ENCODE results near the gene EPS8L2. TPM values are rescaled to one million over a fixed set of nuclear protein-coding genes. Genes with fewer than 3 reads are reported as not detected.

The EPS8L2 gene
- total and polyA plus RNA-seq, 2 of the 13 experiments (the other 11 are each of a cell fraction or from before 2014, with no cell fraction given): 89.3 to 416 TPM

DNA sequence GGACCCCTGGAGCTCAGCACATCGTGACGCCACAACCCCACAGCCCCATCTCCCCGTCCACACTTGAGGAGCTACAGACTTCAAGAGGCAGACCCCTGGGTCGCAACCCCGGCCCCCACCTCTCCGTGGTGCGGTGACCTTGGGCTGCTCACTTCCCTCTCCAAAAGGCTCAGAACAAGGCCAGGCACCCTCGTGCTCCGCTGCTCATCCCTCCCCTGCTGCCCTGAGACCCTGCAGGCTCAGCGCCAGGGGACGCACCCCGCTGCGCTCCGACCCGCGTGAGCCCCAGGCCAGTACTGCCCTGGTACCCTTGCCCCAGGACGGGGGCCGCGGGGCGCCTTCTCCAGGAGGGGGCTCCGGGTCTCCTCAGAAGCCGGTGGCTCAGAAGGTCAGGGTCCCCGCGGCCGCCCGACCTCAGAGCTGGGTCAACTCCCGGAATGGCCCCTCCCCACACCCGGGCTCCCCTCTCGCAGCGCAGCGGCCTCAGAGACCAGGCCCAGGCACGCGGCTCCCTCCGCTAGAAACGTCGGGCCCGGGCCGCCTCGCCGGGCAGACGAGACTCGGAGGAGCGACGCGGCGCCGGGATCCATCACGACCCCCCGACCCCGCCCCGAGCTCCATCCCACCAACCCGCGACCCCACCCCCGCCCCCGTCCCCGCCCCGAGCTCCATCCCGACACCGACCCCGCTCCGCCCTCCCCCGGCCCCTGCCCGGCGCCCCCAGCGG lies 70.7 kb downstream of the EPS8L2 start (continued):
- TF ChIP-seq THAP8 (CRISPR knock-in tag; IDR thresholded peaks at IDR 0.05; ENCODE audit: borderline replicate concordance): no peak
- TF ChIP-seq, protein P1, sequence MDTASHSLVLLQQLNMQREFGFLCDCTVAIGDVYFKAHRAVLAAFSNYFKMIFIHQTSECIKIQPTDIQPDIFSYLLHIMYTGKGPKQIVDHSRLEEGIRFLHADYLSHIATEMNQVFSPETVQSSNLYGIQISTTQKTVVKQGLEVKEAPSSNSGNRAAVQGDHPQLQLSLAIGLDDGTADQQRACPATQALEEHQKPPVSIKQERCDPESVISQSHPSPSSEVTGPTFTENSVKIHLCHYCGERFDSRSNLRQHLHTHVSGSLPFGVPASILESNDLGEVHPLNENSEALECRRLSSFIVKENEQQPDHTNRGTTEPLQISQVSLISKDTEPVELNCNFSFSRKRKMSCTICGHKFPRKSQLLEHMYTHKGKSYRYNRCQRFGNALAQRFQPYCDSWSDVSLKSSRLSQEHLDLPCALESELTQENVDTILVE (CRISPR knock-in tag; IDR thresholded peaks at IDR 0.05): no peak
- TF ChIP-seq, protein P2, sequence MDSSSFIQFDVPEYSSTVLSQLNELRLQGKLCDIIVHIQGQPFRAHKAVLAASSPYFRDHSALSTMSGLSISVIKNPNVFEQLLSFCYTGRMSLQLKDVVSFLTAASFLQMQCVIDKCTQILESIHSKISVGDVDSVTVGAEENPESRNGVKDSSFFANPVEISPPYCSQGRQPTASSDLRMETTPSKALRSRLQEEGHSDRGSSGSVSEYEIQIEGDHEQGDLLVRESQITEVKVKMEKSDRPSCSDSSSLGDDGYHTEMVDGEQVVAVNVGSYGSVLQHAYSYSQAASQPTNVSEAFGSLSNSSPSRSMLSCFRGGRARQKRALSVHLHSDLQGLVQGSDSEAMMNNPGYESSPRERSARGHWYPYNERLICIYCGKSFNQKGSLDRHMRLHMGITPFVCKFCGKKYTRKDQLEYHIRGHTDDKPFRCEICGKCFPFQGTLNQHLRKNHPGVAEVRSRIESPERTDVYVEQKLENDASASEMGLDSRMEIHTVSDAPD (CRISPR knock-in tag; IDR thresholded peaks at IDR 0.05): no peak
- no peak for TF ChIP-seq ZNF543 (CRISPR knock-in tag; IDR thresholded peaks at IDR 0.05)
- TF ChIP-seq RARA (CRISPR knock-in tag; IDR thresholded peaks at IDR 0.05): no peak; the same call in 1 of the 2 replicates
- TF ChIP-seq MTF2 (CRISPR knock-in tag; IDR thresholded peaks at IDR 0.05; ENCODE audit: borderline replicate concordance): no peak; the same call in 1 of the 2 replicates
- no peak for TF ChIP-seq ZNF282 (IDR thresholded peaks at IDR 0.05; ENCODE audit: partially characterized antibody)
- TF ChIP-seq, protein P3, sequence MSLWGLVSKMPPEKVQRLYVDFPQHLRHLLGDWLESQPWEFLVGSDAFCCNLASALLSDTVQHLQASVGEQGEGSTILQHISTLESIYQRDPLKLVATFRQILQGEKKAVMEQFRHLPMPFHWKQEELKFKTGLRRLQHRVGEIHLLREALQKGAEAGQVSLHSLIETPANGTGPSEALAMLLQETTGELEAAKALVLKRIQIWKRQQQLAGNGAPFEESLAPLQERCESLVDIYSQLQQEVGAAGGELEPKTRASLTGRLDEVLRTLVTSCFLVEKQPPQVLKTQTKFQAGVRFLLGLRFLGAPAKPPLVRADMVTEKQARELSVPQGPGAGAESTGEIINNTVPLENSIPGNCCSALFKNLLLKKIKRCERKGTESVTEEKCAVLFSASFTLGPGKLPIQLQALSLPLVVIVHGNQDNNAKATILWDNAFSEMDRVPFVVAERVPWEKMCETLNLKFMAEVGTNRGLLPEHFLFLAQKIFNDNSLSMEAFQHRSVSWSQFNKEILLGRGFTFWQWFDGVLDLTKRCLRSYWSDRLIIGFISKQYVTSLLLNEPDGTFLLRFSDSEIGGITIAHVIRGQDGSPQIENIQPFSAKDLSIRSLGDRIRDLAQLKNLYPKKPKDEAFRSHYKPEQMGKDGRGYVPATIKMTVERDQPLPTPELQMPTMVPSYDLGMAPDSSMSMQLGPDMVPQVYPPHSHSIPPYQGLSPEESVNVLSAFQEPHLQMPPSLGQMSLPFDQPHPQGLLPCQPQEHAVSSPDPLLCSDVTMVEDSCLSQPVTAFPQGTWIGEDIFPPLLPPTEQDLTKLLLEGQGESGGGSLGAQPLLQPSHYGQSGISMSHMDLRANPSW (CRISPR knock-in tag; IDR thresholded peaks at IDR 0.05; ENCODE audit: borderline replicate concordance): no peak
- TF ChIP-seq NFIC (IDR thresholded peaks at IDR 0.05; ENCODE audit: low read length): no peak
- TF ChIP-seq NCOA2 (CRISPR knock-in tag; IDR thresholded peaks at IDR 0.05): no peak
- peak; percentile 19; the same call in 1 of the 2 replicates for TF ChIP-seq ESRRA (CRISPR knock-in tag; IDR thresholded peaks at IDR 0.05; ENCODE audit: low read depth)
- no peak for TF ChIP-seq HBP1 (CRISPR knock-in tag; IDR thresholded peaks at IDR 0.05; ENCODE audit: low read depth)
- TF ChIP-seq SMAD9 (CRISPR knock-in tag; IDR thresholded peaks at IDR 0.05): no peak
- no peak for TF ChIP-seq HOXA9 (CRISPR knock-in tag; IDR thresholded peaks at IDR 0.05; ENCODE audit: borderline replicate concordance)
- TF ChIP-seq RBAK (CRISPR knock-in tag; IDR thresholded peaks at IDR 0.05): no peak
- TF ChIP-seq HDAC6 (IDR thresholded peaks at IDR 0.05; ENCODE audit: low read depth, low read length): no peak
- no peak for TF ChIP-seq ZNF597 (CRISPR knock-in tag; IDR thresholded peaks at IDR 0.05)
- no peak for TF ChIP-seq HCFC1 (IDR thresholded peaks at IDR 0.05; ENCODE audit: low read depth, low read length)
- TF ChIP-seq HNF4G (IDR thresholded peaks at IDR 0.05; ENCODE audit: borderline replicate concordance, low read depth, low read length): no peak
- no peak for TF ChIP-seq HNF4G (CRISPR knock-in tag; IDR thresholded peaks at IDR 0.05; ENCODE audit: borderline replicate concordance, low read depth)
- TF ChIP-seq TBP (CRISPR knock-in tag; IDR thresholded peaks at IDR 0.05): no peak
- TF ChIP-seq MYNN (CRISPR knock-in tag; IDR thresholded peaks at IDR 0.05; ENCODE audit: low read depth): no peak

All from HepG2 (cell line).